SK-N-SH treated with all-trans-retinoic acid at 6 μM for 48 hours (cell line): ENCODE measurements around the gene UGT1A8.
"Not testable (repeated sequence)": the region's sequence is repeated elsewhere in the genome, so short reads cannot be mapped to it uniquely, and the experiment has no call there.

Experiments
- ATAC-seq: fragments of 200-7000 bp; cut with Tn5 transposase; 3 replicates; pipeline ENCODE4 v1.9.1; 2020; ENCODE audit warnings: mild to moderate bottlenecking, moderate library complexity
- ARNTL ChIP-seq: fragments of 450-650 bp; formaldehyde crosslinking; IDR thresholded peaks from 2 replicates; pipeline ENCODE4 v1.5.0; 2020; ENCODE audit warnings: low read depth, mild to moderate bottlenecking, moderate library complexity, borderline replicate concordance
- BACH2 ChIP-seq: fragments of 250-450 bp; sonication (Bioruptor Pico); IDR thresholded peaks from 2 replicates; pipeline ENCODE4 v1.9.0; 2021; ENCODE audit warnings: mild to moderate bottlenecking, borderline replicate concordance
- CSDC2 ChIP-seq: fragments of 250-450 bp; sonication (Bioruptor Pico); IDR thresholded peaks from 2 replicates; pipeline ENCODE4 v1.5.0; 2020; ENCODE audit warnings: mild to moderate bottlenecking, moderate library complexity
- ESRRG ChIP-seq: fragments of 250-450 bp; sonication (Bioruptor Pico); IDR thresholded peaks from 2 replicates; pipeline ENCODE4 v1.6.1; 2021; ENCODE audit warnings: mild to moderate bottlenecking
- GLIS3 ChIP-seq: fragments of 250-450 bp; sonication (Bioruptor Pico); IDR thresholded peaks from 2 replicates; pipeline ENCODE4 v1.5.0; 2020; ENCODE audit warnings: mild to moderate bottlenecking, moderate library complexity
- ISL1 ChIP-seq: fragments of 250-450 bp; sonication (Bioruptor Pico); IDR thresholded peaks from 2 replicates; pipeline ENCODE4 v2.1.2; 2022; ENCODE audit warnings: mild to moderate bottlenecking, moderate library complexity
- SNAI2 ChIP-seq: fragments of 250-450 bp; sonication (Bioruptor Pico); IDR thresholded peaks from 2 replicates; pipeline ENCODE4 v1.5.0; 2020; ENCODE audit warnings: mild to moderate bottlenecking, moderate library complexity
- TCF4 ChIP-seq: fragments of 250-450 bp; sonication (Bioruptor Pico); IDR thresholded peaks from 2 replicates; pipeline ENCODE4 v1.8.0; 2021; ENCODE audit warnings: mild to moderate bottlenecking, moderate library complexity, borderline replicate concordance
- TOX ChIP-seq: fragments of 250-450 bp; sonication (Bioruptor Pico); IDR thresholded peaks from 2 replicates; pipeline ENCODE4 v1.8.0; 2021; ENCODE audit warnings: mild to moderate bottlenecking, moderate library complexity, borderline replicate concordance
- ZC3H10 ChIP-seq: fragments of 250-450 bp; sonication (Bioruptor Pico); IDR thresholded peaks from 2 replicates; pipeline ENCODE4 v1.5.1; 2021; ENCODE audit warnings: mild to moderate bottlenecking, moderate library complexity
- ZFP3 ChIP-seq: fragments of 250-450 bp; sonication (Bioruptor Pico); IDR thresholded peaks from 2 replicates; pipeline ENCODE4 v1.5.0; 2020; ENCODE audit warnings: mild to moderate bottlenecking, moderate library complexity
- ZNF565 ChIP-seq: fragments of 450-650 bp; formaldehyde crosslinking; conservative IDR thresholded peaks from 2 replicates; pipeline ENCODE4 v1.5.0; 2020; ENCODE audit warnings: low read depth, mild to moderate bottlenecking, moderate library complexity
- ZNF70 ChIP-seq: fragments of 450-650 bp; formaldehyde crosslinking; IDR thresholded peaks from 2 replicates; pipeline ENCODE4 v1.5.0; 2020; ENCODE audit warnings: mild to moderate bottlenecking, moderate library complexity
- ZNF8 ChIP-seq: fragments of 450-650 bp; formaldehyde crosslinking; IDR thresholded peaks from 2 replicates; pipeline ENCODE4 v1.5.0; 2020; ENCODE audit warnings: mild to moderate bottlenecking, moderate library complexity
- TF ChIP-seq, protein P1 (sequence below): fragments of 250-450 bp; sonication (Bioruptor Pico); IDR thresholded peaks from 2 replicates; pipeline ENCODE4 v1.8.0; 2020; ENCODE audit warnings: mild to moderate bottlenecking, moderate library complexity, borderline replicate concordance
- TF ChIP-seq, protein P2 (sequence below): fragments of 250-450 bp; sonication (Bioruptor Pico); IDR thresholded peaks from 2 replicates; pipeline ENCODE4 v1.5.1; 2020; ENCODE audit warnings: low read depth, mild to moderate bottlenecking, moderate library complexity
- TF ChIP-seq, protein P3 (sequence below): fragments of 250-450 bp; sonication (Bioruptor Pico); IDR thresholded peaks from 2 replicates; pipeline ENCODE4 v1.5.0; 2020; ENCODE audit warnings: mild to moderate bottlenecking, moderate library complexity

The UGT1A8 gene

DNA sequence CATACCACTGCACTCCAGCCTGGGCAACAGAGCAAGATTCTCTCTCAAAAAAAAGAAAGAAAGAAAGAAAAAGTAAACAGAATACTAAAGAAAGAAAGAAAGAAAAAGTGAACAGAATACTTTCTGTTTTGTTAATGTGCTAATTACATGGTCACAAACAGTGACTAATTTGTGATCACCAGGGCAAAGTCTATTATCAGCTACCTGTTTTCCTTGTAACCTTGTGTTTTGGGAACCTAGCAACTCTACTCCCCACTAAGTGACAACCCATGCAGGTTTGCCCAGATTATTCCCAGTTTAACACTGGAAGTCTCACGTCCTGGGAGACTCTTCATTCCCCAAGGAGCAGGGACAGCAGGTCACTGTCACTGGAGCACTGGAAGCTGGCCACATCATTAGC lies 37.6 kb downstream of the UGT1A8 start (continued):
- TF ChIP-seq TOX, result no peak
- TF ChIP-seq, protein P1, sequence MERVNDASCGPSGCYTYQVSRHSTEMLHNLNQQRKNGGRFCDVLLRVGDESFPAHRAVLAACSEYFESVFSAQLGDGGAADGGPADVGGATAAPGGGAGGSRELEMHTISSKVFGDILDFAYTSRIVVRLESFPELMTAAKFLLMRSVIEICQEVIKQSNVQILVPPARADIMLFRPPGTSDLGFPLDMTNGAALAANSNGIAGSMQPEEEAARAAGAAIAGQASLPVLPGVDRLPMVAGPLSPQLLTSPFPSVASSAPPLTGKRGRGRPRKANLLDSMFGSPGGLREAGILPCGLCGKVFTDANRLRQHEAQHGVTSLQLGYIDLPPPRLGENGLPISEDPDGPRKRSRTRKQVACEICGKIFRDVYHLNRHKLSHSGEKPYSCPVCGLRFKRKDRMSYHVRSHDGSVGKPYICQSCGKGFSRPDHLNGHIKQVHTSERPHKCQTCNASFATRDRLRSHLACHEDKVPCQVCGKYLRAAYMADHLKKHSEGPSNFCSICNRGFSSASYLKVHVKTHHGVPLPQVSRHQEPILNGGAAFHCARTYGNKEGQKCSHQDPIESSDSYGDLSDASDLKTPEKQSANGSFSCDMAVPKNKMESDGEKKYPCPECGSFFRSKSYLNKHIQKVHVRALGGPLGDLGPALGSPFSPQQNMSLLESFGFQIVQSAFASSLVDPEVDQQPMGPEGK (CRISPR knock-in tag), result no peak

DNA sequence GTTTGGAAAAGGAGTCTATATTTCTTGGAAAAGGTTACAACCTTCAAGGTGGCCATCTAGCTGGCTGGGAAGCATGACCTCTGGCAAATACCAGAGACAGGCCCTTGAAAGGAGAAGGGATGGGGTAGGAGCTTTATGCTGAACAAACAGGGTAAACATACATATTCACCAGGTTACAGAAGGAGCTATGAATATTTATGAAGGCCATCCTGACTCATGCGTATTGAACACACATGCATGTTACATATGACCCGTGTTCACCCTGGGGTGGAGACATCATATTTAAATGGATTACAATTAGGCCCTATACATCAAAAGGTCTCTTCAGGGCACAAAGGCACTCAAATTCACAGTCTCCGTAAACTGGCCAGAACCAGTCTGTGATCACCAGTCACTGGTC lies 38.5 kb downstream of the UGT1A8 start:
- ATAC-seq, result not testable (repeated sequence)

DNA sequence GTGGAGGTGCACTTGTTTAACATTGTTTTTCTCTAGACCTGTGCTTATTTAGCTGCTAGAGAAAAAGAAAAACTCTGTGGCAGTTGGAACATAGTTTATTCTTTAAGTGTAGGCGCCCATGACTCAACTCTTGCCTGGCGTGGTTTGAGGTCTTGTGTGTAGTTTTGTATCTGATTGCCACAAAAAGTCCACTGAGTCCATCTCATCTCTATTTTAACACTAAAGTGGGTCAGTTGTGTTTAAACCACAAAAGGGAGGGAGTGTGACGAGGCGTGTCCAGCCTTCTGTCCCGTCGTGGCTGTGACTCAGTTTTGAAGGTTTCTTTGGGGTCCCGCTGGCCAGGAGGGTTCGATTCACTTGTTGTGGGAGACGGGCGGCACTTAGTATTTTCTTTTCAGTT lies 39.0 kb downstream of the UGT1A8 start:
- ATAC-seq, result no peak
- TF ChIP-seq, protein P2, sequence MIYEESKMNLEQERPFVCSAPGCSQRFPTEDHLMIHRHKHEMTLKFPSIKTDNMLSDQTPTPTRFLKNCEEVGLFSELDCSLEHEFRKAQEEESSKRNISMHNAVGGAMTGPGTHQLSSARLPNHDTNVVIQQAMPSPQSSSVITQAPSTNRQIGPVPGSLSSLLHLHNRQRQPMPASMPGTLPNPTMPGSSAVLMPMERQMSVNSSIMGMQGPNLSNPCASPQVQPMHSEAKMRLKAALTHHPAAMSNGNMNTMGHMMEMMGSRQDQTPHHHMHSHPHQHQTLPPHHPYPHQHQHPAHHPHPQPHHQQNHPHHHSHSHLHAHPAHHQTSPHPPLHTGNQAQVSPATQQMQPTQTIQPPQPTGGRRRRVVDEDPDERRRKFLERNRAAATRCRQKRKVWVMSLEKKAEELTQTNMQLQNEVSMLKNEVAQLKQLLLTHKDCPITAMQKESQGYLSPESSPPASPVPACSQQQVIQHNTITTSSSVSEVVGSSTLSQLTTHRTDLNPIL (CRISPR knock-in tag), result no peak

DNA sequence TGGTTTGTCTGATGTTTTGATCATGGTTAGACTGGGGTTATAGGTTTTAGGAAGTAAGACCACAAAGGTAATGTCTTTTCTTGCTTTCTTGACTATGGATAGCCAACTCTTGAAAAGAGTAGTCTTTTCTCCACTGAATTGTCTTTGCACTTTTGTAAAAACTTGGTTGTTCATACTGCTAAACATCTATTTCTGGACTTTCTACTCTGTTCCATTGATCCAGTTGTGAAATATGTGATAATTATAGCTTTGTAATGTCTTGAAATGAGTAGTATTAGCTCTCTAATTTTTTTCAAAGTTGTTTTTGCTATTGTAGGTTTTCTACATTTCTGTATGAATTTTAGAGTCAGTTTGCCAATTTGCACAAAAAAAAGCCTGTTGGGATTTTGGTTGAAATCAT lies 41.2 kb downstream of the UGT1A8 start:
- ATAC-seq, result no peak
- no peak for TF ChIP-seq ESRRG
- TF ChIP-seq, protein P2 (CRISPR knock-in tag), result no peak
- no peak for TF ChIP-seq ZNF8
- TF ChIP-seq GLIS3, result no peak
- TF ChIP-seq, protein P3, sequence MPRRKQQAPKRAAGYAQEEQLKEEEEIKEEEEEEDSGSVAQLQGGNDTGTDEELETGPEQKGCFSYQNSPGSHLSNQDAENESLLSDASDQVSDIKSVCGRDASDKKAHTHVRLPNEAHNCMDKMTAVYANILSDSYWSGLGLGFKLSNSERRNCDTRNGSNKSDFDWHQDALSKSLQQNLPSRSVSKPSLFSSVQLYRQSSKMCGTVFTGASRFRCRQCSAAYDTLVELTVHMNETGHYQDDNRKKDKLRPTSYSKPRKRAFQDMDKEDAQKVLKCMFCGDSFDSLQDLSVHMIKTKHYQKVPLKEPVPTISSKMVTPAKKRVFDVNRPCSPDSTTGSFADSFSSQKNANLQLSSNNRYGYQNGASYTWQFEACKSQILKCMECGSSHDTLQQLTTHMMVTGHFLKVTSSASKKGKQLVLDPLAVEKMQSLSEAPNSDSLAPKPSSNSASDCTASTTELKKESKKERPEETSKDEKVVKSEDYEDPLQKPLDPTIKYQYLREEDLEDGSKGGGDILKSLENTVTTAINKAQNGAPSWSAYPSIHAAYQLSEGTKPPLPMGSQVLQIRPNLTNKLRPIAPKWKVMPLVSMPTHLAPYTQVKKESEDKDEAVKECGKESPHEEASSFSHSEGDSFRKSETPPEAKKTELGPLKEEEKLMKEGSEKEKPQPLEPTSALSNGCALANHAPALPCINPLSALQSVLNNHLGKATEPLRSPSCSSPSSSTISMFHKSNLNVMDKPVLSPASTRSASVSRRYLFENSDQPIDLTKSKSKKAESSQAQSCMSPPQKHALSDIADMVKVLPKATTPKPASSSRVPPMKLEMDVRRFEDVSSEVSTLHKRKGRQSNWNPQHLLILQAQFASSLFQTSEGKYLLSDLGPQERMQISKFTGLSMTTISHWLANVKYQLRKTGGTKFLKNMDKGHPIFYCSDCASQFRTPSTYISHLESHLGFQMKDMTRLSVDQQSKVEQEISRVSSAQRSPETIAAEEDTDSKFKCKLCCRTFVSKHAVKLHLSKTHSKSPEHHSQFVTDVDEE (CRISPR knock-in tag), result no peak
- no peak for TF ChIP-seq TCF4 (CRISPR knock-in tag)
- TF ChIP-seq BACH2 (CRISPR knock-in tag), result no peak
- TF ChIP-seq, protein P1 (CRISPR knock-in tag), result no peak
- no peak for TF ChIP-seq ZC3H10 (CRISPR knock-in tag)
- TF ChIP-seq SNAI2 (CRISPR knock-in tag), result no peak
- TF ChIP-seq ZFP3 (CRISPR knock-in tag), result no peak
- TF ChIP-seq ISL1 (CRISPR knock-in tag), result no peak

DNA sequence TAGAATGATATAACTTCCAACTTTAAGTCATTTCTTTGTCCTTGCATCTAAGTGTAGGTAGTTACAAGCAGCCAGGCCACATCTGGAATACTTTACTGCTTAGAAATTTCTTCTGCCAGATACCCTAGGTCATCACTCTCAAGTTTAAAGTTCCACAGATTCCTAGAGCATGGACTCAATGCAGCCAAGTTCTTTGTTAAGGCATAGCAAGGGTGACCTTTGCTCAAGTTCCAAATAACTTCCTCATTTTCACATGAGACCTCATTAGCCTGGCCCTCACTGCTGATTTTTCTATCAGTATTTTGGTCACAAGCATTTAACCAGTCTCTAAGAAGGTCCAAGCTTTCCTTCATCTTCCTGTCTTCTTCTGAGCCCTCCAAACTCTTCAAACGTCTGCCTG lies 46.5 kb downstream of the UGT1A8 start:
- no peak for TF ChIP-seq ZNF70 (CRISPR knock-in tag)
- TF ChIP-seq ISL1 (CRISPR knock-in tag), result no peak
- TF ChIP-seq TOX, result no peak
- TF ChIP-seq, protein P3 (CRISPR knock-in tag), result no peak
- TF ChIP-seq BACH2 (CRISPR knock-in tag), result no peak
- no peak for TF ChIP-seq CSDC2 (CRISPR knock-in tag)
- no peak for TF ChIP-seq ZNF565
- no peak for TF ChIP-seq ESRRG
- TF ChIP-seq ARNTL (CRISPR knock-in tag), result no peak
- TF ChIP-seq, protein P2 (CRISPR knock-in tag), result no peak
- no peak for TF ChIP-seq TCF4 (CRISPR knock-in tag)
- no peak for TF ChIP-seq ZNF8

More for the DNA sequence above, 46.5 kb downstream of the UGT1A8 start:
- no peak for ATAC-seq
